M059J (cell line): Measurements from ENCODE around the gene FCSK. TPM values are rescaled to one million over a fixed set of nuclear protein-coding genes. Genes with fewer than 3 reads are reported as not detected.
A peak's percentile ranks its signal among the peaks of the same experiment; 100 is the strongest.

Source experiments
- DNase-seq: peaks from one replicate; pipeline ENCODE4 v3.0.0-alpha.2; 2012; ENCODE audit warnings: low read depth
- total RNA-seq: library from RNA; depleted of rRNA; stranded (reverse); fragments of >200 nt; shearing (Covaris generic); gene quantifications from 2 replicates; pipeline ENCODE4 v1.2.3, GENCODE V29; 2014

The FCSK gene
- total RNA-seq, 1 experiment from 2014 or later, result 3.2 TPM

DNA sequence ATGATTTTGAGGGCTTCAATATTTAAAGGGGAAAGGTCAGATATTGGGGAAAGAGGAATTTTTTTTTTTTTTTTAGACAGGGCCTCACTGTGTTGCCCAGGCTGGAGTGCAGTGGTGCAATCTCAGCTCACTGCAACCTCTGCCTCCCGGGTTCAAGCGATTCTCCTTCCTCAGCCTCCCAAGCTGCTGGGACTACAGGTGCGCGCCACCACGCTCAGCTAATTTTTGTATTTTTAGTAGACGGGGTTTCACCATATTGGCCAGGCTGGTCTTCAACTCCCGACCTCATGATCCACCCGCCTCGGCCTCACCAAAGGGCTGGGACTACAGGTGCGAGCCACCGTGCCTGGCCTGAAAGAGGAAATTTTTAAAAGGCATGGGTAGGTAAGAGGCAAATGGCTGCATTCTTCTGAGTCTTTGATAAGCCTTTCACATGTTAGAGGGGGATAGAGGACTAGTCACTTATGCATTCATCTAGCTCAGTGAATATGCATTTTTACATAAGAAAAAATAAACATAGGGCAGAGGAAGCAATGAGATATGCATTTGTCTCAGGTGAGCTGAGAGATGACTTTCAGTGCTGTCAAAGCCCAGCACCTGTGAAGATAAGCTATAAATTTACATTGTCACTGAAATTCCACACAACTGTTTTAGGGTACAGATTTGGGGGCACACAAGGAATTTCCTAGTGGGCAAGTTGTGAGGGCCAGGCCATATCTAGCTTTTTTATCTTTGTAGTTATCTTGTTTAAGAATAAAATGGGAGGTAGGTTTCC is 1.1 kb upstream of the FCSK start:
- no peak for DNase-seq

- DNase-seq, result no peak
Measured at GRCh38 chr16:70453892-70454221, 538 bp upstream of the FCSK start.

- DNase-seq, result no peak
Measured at GRCh38 chr16:70455910-70456309, 1.5 kb downstream of the FCSK start.

- no peak for DNase-seq
Measured at GRCh38 chr16:70457446-70458166, 3.2 kb downstream of the FCSK start.

- no peak for DNase-seq
Measured at GRCh38 chr16:70460737-70461261, 6.4 kb downstream of the FCSK start.

- DNase-seq, result no peak
Measured at GRCh38 chr16:70463235-70463634, 8.8 kb downstream of the FCSK start.

GRCh38 chr16:70465999-70466804 is 11.8 kb downstream of the FCSK start:
- no peak for DNase-seq

GRCh38 chr16:70466805-70467076 is 12.3 kb downstream of the FCSK start:
- no peak for DNase-seq

DNA sequence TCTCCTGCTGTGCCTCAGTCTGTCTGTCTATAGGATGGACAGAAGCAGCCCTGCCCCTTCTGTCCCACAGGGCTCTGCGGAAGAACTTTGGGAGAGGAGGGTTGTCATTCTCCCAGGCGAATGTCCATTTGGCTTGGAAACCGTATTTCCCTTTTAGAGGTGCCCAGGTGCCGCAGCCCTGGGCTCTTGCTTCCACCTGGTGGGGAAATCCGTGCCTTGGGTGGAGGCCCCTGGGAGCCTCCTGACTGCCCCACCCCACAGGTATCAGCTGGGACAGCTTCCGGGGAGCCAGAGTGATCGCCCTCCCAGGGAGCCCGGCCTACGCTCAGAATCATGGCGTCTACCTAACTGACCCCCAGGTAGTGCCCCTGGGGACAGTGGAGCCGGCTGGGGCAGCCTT is 12.7 kb downstream of the FCSK start:
- no peak for DNase-seq

DNA sequence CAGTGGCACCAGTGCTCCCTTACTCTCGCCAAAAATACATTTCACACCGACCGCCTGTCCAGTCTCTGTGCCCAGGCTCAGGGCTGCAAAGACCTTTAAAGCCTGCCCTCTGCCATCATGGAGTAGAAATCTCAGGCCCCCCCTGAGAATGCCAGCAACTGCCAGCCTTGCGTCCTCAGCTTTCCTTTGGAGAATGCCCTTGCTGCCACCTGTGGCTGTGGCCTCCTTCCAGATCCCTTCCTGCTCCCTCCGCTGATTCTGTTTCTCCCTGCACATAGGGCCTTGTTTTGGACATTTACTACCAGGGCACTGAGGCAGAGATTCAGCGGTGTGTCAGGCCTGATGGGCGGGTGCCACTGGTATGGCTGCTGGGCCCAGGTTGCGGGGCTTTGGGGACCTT is 13.2 kb downstream of the FCSK start:
- DNase-seq, result no peak

DNA sequence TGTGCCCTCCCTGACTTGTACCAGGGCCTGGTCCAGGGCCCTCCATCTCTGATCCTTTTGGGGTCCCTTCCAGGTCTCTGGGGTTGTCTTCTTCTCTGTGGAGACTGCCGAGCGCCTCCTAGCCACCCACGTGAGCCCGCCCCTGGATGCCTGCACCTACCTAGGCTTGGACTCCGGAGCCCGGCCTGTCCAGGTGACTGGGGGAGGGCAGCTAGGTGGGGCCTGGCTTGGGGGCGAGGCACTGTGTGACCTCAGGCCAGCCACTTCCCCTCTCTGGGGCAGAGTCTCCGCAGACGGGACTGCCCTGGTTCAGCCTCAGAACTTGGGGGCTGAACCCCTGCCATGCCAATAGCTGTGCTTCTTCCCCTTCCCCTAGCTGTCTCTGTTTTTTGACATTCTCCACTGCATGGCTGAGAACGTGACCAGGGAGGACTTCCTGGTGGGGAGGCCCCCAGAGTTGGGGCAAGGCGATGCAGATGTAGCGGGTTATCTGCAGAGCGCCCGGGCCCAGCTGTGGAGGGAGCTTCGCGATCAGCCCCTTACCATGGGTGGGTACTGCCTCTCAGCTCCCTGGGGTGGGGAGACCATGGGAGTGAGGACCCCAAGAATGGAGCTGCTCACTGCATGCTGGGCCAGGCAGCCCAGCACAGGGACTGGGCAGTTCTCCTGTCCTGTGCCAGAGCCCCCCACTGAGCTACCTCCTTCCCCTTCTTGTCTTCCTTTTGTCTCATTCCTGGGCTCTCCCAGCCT is 14.6 kb downstream of the FCSK start:
- DNase-seq, result no peak

- DNase-seq, result no peak
Measured at GRCh38 chr16:70470141-70470926, 15.9 kb downstream of the FCSK start.

DNA sequence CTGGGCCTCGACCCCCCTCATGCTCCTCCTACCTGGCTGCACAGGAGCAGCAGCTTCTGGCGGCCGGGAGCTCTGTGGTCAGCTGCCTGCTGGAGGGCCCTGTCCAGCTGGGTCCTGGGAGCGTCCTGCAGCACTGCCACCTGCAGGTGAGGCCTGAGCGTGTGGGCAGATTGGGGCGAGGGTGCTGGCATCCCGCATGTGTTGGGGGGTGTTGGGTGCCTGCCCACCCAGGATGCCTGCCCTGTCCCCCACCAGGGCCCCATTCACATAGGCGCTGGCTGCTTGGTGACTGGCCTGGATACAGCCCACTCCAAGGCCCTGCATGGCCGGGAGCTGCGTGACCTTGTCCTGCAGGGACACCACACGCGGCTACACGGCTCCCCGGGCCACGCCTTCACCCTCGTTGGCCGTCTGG is 16.5 kb downstream of the FCSK start:
- peak; percentile 25 for DNase-seq

- DNase-seq, result no peak
Measured at GRCh38 chr16:70472786-70473433, 18.5 kb downstream of the FCSK start.

GRCh38 chr16:70473446-70474319 is 19.3 kb downstream of the FCSK start:
- no peak for DNase-seq

DNA sequence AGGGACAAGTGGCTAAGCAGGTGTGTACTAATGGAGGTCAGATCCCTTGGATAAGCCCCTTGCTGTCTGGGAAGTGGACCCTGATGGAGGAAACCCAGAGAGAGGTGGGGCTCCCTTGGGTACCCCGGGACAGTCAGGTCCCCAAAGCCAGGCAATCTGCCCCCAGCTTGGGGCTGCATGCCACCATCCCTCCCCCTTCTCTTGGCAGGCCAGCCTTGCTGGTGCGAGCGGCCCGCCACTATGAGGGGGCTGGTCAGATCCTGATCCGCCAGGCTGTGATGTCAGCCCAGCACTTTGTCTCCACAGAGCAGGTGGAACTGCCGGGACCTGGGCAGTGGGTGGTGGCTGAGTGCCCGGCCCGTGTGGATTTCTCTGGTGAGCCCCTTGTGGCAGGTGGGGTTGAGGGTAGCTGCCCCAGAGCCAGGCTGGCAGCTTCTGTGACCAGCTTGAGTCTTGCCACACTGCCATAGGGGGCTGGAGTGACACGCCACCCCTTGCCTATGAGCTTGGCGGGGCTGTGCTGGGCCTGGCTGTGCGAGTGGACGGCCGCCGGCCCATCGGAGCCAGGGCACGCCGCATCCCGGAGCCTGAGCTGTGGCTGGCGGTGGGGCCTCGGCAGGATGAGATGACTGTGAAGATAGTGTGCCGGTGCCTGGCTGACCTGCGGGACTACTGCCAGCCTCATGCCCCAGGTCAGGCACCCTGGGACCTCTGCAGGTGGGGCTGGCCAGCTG is 20.1 kb downstream of the FCSK start:
- DNase-seq, result no peak

DNA sequence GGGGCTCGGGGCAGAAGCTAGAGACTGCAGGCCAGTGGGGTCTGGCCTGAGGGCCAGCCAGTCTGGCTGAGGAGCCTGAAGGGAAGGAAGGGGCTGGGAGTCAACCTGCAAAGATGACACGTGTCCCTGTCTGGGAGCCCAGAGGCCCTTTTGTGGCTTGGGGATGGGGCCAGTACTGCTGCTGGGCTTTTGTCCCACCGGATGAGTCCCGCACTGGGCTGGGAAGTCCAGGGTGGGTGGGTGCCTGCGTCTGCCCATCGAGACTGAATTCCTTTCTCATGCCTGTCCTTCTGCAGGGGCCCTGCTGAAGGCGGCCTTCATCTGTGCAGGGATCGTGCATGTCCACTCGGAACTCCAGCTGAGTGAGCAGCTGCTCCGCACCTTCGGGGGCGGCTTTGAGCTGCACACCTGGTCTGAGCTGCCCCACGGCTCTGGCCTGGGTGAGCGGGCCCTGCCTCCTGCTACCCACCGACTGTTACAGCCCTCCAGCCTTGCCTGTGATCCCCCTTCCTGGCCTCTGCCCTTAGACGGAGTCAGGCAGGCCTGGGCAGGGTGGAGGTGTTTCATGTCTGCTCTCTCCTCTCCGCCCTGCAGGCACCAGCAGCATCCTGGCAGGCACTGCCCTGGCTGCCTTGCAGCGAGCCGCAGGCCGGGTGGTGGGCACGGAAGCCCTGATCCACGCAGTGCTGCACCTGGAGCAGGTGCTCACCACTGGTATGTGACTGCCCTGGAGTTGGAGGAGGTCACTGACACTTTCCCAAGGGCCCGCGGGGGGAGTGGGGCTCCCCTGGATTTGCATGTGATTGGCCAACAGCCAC is 20.9 kb downstream of the FCSK start:
- no peak for DNase-seq
